Measurements from ENCODE around the gene MAPK4.
"Not testable (repeated sequence)": the region's sequence is repeated elsewhere in the genome, so short reads cannot be mapped to it uniquely, and the experiment has no call there.

MAPK4 gene

GRCh38 chr18:50573196-50573595 lies 13.3 kb downstream of the MAPK4 start:
- in situ Hi-C loops (cut with MboI; ENCODE audit: low sequenced_read_pairs): not testable (repeated sequence)

- in situ Hi-C loops (cut with MboI; ENCODE audit: low sequenced_read_pairs): no loop called here
Measured at GRCh38 chr18:50573679-50574078, 13.8 kb downstream of the MAPK4 start.

GRCh38 chr18:50578030-50578429 lies 18.1 kb downstream of the MAPK4 start:
- in situ Hi-C loops (cut with MboI; ENCODE audit: low sequenced_read_pairs): no loop called here

- in situ Hi-C loops (cut with MboI; ENCODE audit: low sequenced_read_pairs): no loop called here
Measured at GRCh38 chr18:50578651-50579050, 18.8 kb downstream of the MAPK4 start.

- in situ Hi-C loops (cut with MboI; ENCODE audit: low sequenced_read_pairs): no loop called here
Measured at GRCh38 chr18:50579061-50579774, 19.3 kb downstream of the MAPK4 start.

- in situ Hi-C loops (cut with MboI; ENCODE audit: low sequenced_read_pairs): no loop called here
Measured at GRCh38 chr18:50581517-50581916, 21.6 kb downstream of the MAPK4 start.

GRCh38 chr18:50582500-50582899 lies 22.6 kb downstream of the MAPK4 start:
- in situ Hi-C loops (cut with MboI; ENCODE audit: low sequenced_read_pairs): no loop called here

GRCh38 chr18:50586710-50587109 lies 26.8 kb downstream of the MAPK4 start:
- in situ Hi-C loops (cut with MboI; ENCODE audit: low sequenced_read_pairs): no loop called here

GRCh38 chr18:50590593-50590992 lies 30.7 kb downstream of the MAPK4 start:
- in situ Hi-C loops (cut with MboI; ENCODE audit: low sequenced_read_pairs): no loop called here

- in situ Hi-C loops (cut with MboI; ENCODE audit: low sequenced_read_pairs): no loop called here
Measured at GRCh38 chr18:50594012-50594411, 34.1 kb downstream of the MAPK4 start.

- in situ Hi-C loops (cut with MboI; ENCODE audit: low sequenced_read_pairs): no loop called here
Measured at GRCh38 chr18:50594942-50595341, 35.1 kb downstream of the MAPK4 start.

GRCh38 chr18:50602466-50602865 lies 42.6 kb downstream of the MAPK4 start:
- in situ Hi-C loops (cut with MboI; ENCODE audit: low sequenced_read_pairs): no loop called here

GRCh38 chr18:50606609-50607008 lies 46.7 kb downstream of the MAPK4 start:
- in situ Hi-C loops (cut with MboI; ENCODE audit: low sequenced_read_pairs): no loop called here

- in situ Hi-C loops (cut with MboI; ENCODE audit: low sequenced_read_pairs): no loop called here
Measured at GRCh38 chr18:50607378-50607926, 47.6 kb downstream of the MAPK4 start.

- in situ Hi-C loops (cut with MboI; ENCODE audit: low sequenced_read_pairs): not testable (repeated sequence)
Measured at GRCh38 chr18:50609171-50609570, 49.3 kb downstream of the MAPK4 start.

GRCh38 chr18:50610349-50610748 lies 50.5 kb downstream of the MAPK4 start:
- in situ Hi-C loops (cut with MboI; ENCODE audit: low sequenced_read_pairs): no loop called here

- in situ Hi-C loops (cut with MboI; ENCODE audit: low sequenced_read_pairs): no loop called here
Measured at GRCh38 chr18:50611529-50611941, 51.6 kb downstream of the MAPK4 start.

GRCh38 chr18:50614838-50615237 lies 55.0 kb downstream of the MAPK4 start:
- in situ Hi-C loops (cut with MboI; ENCODE audit: low sequenced_read_pairs): no loop called here

GRCh38 chr18:50616484-50617048 lies 56.7 kb downstream of the MAPK4 start:
- in situ Hi-C loops (cut with MboI; ENCODE audit: low sequenced_read_pairs): no loop called here

- in situ Hi-C loops (cut with MboI; ENCODE audit: low sequenced_read_pairs): no loop called here
Measured at GRCh38 chr18:50619861-50620275, 60.0 kb downstream of the MAPK4 start.

- in situ Hi-C loops (cut with MboI; ENCODE audit: low sequenced_read_pairs): no loop called here
Measured at GRCh38 chr18:50620319-50620718, 60.4 kb downstream of the MAPK4 start.

- in situ Hi-C loops (cut with MboI; ENCODE audit: low sequenced_read_pairs): no loop called here
Measured at GRCh38 chr18:50621366-50621765, 61.5 kb downstream of the MAPK4 start.

Data from HL-60/S4 (cell line).